ENCODE measurements around the gene CBLB.

DNA sequence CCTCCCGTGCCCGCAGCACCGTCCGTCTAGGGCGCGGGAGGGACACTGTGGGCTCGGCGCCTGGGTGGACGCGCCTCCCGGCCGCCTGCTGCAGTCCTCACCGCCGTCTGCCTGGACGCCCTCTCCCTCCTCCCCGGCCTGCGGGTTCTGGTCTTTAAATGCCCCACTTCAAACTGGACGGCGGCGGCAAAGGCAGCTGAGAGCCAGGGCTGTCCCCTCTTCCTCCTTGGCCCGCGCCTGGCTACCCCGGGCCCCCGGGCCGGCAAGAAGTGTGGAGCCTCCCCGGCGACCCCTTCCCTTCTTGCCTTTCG, 426 bp downstream of the CBLB start:
- TF ChIP-seq, protein P1, sequence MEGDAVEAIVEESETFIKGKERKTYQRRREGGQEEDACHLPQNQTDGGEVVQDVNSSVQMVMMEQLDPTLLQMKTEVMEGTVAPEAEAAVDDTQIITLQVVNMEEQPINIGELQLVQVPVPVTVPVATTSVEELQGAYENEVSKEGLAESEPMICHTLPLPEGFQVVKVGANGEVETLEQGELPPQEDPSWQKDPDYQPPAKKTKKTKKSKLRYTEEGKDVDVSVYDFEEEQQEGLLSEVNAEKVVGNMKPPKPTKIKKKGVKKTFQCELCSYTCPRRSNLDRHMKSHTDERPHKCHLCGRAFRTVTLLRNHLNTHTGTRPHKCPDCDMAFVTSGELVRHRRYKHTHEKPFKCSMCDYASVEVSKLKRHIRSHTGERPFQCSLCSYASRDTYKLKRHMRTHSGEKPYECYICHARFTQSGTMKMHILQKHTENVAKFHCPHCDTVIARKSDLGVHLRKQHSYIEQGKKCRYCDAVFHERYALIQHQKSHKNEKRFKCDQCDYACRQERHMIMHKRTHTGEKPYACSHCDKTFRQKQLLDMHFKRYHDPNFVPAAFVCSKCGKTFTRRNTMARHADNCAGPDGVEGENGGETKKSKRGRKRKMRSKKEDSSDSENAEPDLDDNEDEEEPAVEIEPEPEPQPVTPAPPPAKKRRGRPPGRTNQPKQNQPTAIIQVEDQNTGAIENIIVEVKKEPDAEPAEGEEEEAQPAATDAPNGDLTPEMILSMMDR (IDR thresholded peaks at IDR 0.05): no peak
- TF ChIP-seq POLR2A (IDR thresholded peaks at IDR 0.05) (no peak), EP300 (IDR thresholded peaks at IDR 0.05) (no peak)

Data from ovary (tissue), 3 donors.